ENCODE data around the gene DBN1. TPM values are rescaled to one million over a fixed set of nuclear protein-coding genes. Genes with fewer than 3 reads are reported as not detected.

Gene DBN1
- total and polyA plus RNA-seq, 2 experiments from 2014 or later, result 106 to 290 TPM

DNA sequence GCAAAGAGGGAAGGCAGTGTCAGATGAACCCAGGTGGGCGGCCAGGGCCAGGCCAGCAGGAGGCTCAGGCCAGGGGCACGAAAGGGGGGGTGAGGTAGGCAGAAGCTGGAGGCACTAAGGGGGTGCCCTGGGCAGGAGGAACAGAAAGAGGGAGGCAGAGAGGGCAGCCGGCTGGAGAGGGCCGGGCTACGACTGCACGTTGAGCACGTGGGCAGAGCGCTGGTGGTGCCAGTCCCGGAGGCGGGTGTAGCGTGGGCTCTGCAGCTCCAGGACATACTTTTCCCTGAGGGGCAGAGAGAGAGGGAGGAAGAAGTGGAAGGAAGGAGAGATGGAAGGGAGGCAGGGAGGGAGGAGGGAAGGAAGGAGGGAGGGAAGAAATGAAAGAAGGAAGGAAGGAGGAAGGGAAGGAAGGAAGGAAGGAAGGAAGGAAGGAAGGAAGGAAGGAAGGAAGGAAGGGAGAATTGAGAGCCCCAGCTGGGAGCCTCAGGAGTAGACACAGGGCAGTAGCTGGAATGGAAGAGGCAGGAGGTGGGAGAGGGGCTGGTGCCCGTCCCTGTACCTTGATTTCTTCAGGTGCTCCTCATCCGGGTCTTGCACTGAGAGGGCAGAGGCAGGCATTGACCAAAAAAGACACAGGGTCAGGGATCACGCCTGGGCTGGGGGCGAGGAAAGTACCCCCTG, 17.0 kb upstream of the DBN1 start (continued):
- TF ChIP-seq ZNF462 (CRISPR knock-in tag; IDR thresholded peaks at IDR 0.05) (no peak), EZH2 (IDR thresholded peaks at IDR 0.05; ENCODE audit: low read depth, unreplicated experiment) (no peak)

GRCh38 chr5:177489119-177489716, 15.8 kb upstream of the DBN1 start:
- Mint-ChIP-seq H3K4me1 (peaks cover 21% of the 10 kb centered on the region), H3K27ac (no peak overlapping the region), H3K9me3 (peaks cover 2% of the 10 kb centered on the region; the same call in 1 of the 3 replicates), H3K27me3 (ENCODE audit: insufficient read depth, low read depth, poor library complexity) (peaks cover 35% of the 10 kb centered on the region), H3K4me3 (no peak overlapping the region), H3K36me3 (ENCODE audit: low read depth) (peaks cover 76% of the 10 kb centered on the region)
- no peak overlapping the region for H3K4me2 ChIP-seq
- peaks cover 8% of the 10 kb centered on the region; the same call in 1 of the 2 replicates for H3K4me1 ChIP-seq (ENCODE audit: insufficient read depth)
- H4K20me1 ChIP-seq (replicated peaks; ENCODE audit: insufficient read depth), result no peaks in the 10 kb centered on the region; the same call in 1 of the 2 replicates
- no peak overlapping the region for H3K4me3 ChIP-seq
- H3K79me2 ChIP-seq (replicated peaks; ENCODE audit: insufficient read depth), result 0 out of 2 replicates have a peak, but pooled peaks cover 5% of the 10 kb centered on the region
- H2AFZ ChIP-seq, result no peak overlapping the region
- ATAC-seq, result peak; percentile 2
- TF ChIP-seq EZH2 (IDR thresholded peaks at IDR 0.05; ENCODE audit: low read depth, unreplicated experiment) (no peak), CTCF (conservative IDR thresholded peaks at IDR 0.05; ENCODE audit: low read depth in 2 of 2) (peak; percentile 22 to 52), ZNF331 (CRISPR knock-in tag; IDR thresholded peaks at IDR 0.05; ENCODE audit: low read depth) (no peak)
- peaks cover 21% of the 10 kb centered on the region; the same call in 1 of the 2 replicates for H3F3A ChIP-seq (replicated peaks; ENCODE audit: low read depth)
- no peaks in the 10 kb centered on the region for H3K27me3 ChIP-seq (ENCODE audit: insufficient read depth)
- no peak overlapping the region for H3K27ac ChIP-seq (ENCODE audit: low read depth)
- peaks cover 14% of the 10 kb centered on the region for H3K36me3 ChIP-seq (ENCODE audit: insufficient read depth)
- no peaks in the 10 kb centered on the region for H3K9me2 ChIP-seq (ENCODE audit: insufficient read depth)
- DNase-seq (ENCODE audit: low spot score), result peak; percentile 65
